ENCODE measurements around the gene COL4A1.

Gene COL4A1

GRCh38 chr13:110134801-110135200 is 172.2 kb downstream of the COL4A1 start:
- DNase-seq (ENCODE audit: low read depth, low spot score), result no peak

DNA sequence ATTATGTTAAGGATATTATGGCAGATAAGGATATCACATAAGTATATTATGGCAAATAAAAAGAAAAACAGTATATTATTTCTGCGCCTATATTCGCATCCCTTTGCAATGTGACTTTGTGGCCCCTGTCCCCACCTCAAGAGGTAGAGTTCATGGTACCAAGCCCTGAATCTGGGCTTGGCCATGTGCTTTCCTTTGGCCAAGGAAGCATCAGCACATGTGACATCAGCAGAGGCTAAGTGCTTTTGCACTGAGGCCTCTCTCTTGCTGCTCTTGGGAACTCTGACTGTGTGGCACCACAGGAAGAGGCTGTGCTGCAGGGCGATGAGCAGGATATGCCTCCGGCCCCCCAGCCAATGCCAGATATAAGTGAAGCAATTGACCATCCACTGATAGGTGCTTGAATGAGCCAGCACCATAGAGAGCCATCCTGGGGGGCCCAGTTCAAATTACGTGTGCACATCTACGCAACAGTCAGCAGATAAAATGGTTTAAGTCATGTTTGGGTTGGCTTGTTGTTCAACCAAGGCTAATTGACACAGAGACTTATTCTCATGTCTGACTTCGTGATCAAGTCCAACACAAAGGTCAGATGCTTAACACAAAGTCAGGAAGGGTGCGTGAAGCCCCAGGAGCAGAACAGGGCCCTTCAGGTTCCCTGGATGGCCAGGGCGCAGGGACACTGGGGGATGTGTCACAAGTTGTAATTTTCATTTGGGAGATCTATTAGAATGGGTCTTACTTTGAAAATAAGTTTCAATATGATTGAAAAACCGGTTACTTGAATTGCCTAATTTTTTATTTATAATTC is 173.3 kb downstream of the COL4A1 start:
- no peak for DNase-seq (ENCODE audit: low read depth, low spot score)

DNA sequence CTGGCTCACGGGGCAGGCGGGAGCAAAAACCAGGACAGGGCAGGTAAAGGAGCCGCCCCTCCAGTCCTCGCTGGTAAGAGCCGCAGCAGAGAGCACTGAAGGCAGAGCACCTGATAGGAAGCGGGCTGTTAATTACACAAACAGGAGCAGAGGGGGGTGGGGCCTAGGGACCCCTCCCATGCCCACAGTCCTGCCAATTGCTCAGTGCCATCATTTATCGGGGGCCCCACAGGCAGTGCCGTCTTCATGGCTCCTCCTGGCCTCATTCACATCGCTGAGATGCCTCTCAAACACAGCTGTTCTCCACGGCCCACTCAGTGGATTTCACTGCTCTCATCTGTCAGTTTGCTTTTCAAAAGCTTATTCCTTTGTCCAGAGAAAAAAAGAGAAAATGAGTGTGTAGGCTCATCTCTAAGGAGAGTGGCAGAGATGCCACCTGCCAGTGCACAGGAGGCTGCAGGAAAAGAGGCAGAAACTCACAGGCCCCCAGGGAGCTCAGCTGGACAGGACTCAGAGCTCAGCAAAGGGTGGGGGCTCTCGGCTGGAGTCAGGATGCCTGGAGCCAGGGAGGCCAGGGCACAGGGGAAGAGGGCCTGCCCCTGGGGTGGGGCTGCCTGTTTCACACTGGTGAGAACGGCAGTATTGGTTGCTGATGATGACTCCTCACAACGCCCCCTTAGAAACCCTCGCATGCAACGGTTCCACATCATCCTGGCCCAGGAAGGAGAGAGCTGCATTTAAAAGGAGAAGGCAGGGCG is 174.6 kb downstream of the COL4A1 start:
- no peak for DNase-seq (ENCODE audit: low read depth, low spot score)

- no peak for DNase-seq (ENCODE audit: low read depth, low spot score)
These were observed 175.5 kb downstream of the COL4A1 start for GRCh38 chr13:110131424-110131823.

- DNase-seq (ENCODE audit: low read depth, low spot score), result no peak
These were observed 176.5 kb downstream of the COL4A1 start for GRCh38 chr13:110130431-110130830.

GRCh38 chr13:110129539-110130186 is 177.3 kb downstream of the COL4A1 start:
- no peak for DNase-seq (ENCODE audit: low read depth, low spot score)

GRCh38 chr13:110129076-110129475 is 177.9 kb downstream of the COL4A1 start:
- no peak for DNase-seq (ENCODE audit: low read depth, low spot score)

DNA sequence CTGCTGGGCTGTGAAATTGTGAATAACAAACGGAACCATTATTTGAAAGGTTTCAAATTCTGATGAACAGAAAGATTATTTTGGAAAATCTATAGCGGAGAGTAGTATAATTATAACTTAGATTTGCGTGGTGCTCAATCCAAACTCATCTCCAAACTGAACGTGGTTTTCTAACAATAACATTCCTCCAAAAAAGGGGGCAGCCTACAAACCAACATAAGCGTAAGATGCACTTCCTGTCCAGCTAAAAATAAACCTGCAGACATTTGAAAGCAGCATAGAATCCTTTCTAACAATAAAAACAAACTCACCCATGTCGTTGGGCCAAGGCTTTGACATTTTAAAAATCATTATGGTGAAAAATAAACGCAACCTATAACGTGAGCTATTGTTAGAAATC is 178.4 kb downstream of the COL4A1 start:
- DNase-seq (ENCODE audit: low read depth, low spot score), result no peak

- no peak for DNase-seq (ENCODE audit: low read depth, low spot score)
These were observed 178.9 kb downstream of the COL4A1 start for GRCh38 chr13:110127986-110128511.

GRCh38 chr13:110126391-110126961 is 180.5 kb downstream of the COL4A1 start:
- no peak for DNase-seq (ENCODE audit: low read depth, low spot score)

- no peak for DNase-seq (ENCODE audit: low read depth, low spot score)
These were observed 181.2 kb downstream of the COL4A1 start for GRCh38 chr13:110125613-110126272.

DNA sequence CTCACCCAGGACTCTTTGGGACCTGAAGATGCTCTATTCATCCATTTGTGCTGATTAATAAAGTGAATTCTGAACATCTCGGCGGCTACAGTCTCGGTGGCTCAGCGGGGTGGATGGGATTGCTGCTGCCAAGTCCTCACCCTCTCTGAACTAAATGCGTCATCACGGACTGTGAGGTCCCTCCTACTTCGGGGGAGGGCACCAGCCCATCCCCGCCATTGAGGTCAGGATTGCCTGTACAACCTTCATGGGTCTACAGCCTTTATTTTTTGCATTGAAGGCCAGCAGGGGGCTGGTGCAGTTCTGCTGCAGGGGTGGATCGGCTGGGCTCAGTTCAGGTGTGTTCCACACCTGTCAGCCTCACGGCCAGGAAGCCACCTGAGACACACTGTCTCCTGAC is 181.8 kb downstream of the COL4A1 start:
- DNase-seq (ENCODE audit: low read depth, low spot score), result no peak

- no peak for DNase-seq (ENCODE audit: low read depth, low spot score)
These were observed 182.6 kb downstream of the COL4A1 start for GRCh38 chr13:110124201-110124940.

- DNase-seq (ENCODE audit: low read depth, low spot score), result no peak
These were observed 183.7 kb downstream of the COL4A1 start for GRCh38 chr13:110123041-110123809.

DNA sequence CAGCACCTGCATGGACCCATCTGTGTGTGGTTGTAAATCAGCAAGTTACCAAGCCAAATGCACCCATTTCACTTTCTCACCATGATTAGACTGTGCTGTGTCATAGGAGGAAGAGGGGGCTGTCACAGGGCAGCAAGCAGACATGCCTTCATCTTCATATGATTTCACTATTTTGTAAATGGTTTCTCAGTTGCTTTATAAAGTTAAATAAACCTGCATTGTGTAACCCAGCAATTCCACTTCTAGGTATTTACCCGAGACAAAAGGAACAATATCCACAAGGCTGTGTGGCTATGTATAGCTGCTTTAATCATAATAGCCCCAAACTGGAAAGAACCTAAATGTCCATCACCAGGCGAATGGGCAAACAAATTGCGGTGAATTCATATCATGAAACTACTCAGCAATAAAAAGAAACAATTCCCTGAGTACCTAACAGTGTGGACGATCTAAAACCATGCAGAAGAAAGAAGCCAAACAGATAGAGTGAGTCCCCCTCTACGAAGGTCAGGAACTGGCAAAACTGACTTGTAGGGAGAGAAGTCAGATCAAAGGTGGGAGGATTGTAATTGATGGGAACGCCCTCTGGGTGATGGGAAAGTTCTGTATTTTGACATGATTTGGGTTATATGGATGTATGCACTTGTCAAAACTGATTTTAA is 185.4 kb downstream of the COL4A1 start:
- DNase-seq (ENCODE audit: low read depth, low spot score), result no peak

DNA sequence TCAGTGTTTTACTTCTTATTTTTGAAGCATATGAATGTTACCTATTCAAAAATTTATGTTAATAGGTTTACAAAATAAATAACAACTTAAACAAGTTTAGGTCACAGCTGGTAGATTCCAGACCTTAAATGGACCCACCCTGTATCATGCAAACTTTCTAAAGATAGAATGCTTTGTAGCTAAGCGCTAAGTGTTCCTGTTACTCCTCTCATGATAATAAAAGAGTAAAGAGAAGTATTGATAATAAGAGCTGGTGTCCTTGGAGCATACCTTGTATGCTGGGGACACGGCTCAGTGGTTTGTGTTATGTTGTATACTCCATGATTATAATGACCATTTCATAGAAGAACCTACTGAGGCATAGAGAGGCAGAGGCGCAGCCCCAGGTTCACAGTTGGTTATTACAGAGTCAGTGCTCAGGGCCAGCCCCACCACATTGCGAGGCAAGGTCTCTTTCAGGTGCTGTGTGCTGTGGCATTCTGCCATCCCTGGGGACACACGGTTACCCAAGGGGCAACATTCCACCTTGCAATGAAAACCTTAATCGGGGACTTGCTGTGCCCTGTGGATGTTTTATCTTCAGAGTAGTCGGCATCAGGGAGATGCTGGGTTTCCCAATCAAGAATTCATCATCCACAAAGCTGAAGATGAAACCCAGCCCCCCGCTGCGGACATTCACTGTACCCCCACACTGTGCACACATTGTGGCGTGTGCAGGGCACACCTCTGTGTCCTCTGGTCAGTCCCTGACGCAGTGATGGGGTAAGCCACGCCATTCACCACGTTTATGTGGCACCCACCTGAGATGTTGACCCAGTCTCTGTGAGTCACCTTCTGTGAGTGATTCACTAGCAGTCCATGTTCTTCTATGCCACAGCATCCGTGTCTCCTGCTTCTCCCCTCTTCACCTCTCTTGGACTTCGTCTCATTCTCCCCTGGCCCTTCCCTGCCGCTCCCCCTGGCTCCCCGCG is 186.7 kb downstream of the COL4A1 start:
- no peak for DNase-seq (ENCODE audit: low read depth, low spot score)

DNA sequence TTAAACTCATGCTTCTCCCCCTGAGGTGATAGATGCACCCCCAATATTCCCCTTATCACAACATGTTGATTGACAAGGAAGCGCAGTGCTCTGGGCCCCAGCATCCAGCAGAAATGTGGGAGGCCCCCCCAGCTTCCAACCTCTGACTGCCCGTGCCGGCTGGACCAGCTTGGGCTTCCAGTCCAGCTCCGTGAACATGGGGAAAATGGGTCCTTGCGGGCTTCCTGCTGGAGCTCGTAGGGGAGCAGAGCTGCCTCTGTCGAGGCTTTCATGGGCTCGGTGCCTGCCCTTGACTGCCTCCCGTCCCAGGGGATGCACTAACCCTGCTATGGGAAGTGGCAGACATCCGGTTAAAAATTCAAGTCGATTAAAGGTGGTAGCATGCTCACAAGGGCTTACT is 188.9 kb downstream of the COL4A1 start:
- DNase-seq (ENCODE audit: low read depth, low spot score), result no peak

DNA sequence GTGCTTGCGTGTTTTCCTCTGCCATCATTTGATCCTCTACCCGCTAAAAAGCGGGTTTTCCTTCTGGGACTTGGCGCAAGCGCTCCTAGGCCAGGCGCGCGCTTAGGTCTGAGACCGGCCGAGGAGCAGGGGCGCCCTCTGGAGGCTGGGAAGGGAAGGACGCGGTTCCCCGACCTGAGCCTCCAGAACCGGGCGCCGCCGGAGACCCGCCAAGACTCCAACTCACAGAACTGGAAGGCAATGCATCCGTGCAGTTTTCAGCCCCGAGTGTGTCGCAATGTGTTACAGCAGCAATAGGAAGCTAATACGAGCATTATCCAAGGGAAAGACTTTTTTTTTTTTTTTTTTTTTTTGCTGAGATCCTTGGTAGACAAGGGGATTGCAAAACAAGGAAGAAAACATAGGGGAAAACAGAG is 190.9 kb downstream of the COL4A1 start:
- DNase-seq (ENCODE audit: low read depth, low spot score), result no peak

Data from activated CD4-positive, CD25-positive, alpha-beta regulatory T cell treated with anti-CD3 and anti-CD28 coated beads, Interleukin-2, amount 50 U/mL, for 16 hours (primary cell).